Liver (tissue), 9 donors: Measurements from ENCODE around the gene MYO15A. TPM values are rescaled to one million over a fixed set of nuclear protein-coding genes. Genes with fewer than 3 reads are reported as not detected.
A peak's percentile ranks its signal among the peaks of the same experiment; 100 is the strongest.

Source experiments
- DNase-seq: peaks from one replicate; pipeline ENCODE4 v3.0.0-alpha.2; 2017; ENCODE audit warnings: low spot score
- H3K27ac ChIP-seq, 2 donors: one replicate each; pipeline ENCODE4 v1.7.0; 2013; ENCODE audit warnings: inconsistent platforms in 2 of 2, low read length in 2 of 2, control low read depth in 1 of 2, low read depth in 1 of 2, mild to moderate bottlenecking in 1 of 2
- H3K27me3 ChIP-seq, 4 donors: one replicate each; pipeline versions ENCODE4 v1.6.1 to v1.7.0; 2013; ENCODE audit warnings: low read length in 3 of 4, inconsistent platforms in 1 of 4, mild to moderate bottlenecking in 1 of 4, moderate library complexity in 1 of 4; ENCODE audit not compliant: control insufficient read depth in 4 of 4, insufficient read depth in 4 of 4
- H3K36me3 ChIP-seq, 4 donors: one replicate each; pipeline versions ENCODE4 v1.6.1 to v1.7.0; 2013; ENCODE audit warnings: low read length in 3 of 4, mild to moderate bottlenecking in 3 of 4, low read depth in 1 of 4, moderate library complexity in 1 of 4; ENCODE audit not compliant: control insufficient read depth in 4 of 4, insufficient read depth in 3 of 4
- H3K4me1 ChIP-seq, 4 donors: one replicate each; pipeline versions ENCODE4 v1.6.1 to v1.7.0; 2013; ENCODE audit warnings: low read length in 3 of 4, mild to moderate bottlenecking in 3 of 4, moderate library complexity in 1 of 4; ENCODE audit not compliant: control insufficient read depth in 4 of 4, insufficient read depth in 4 of 4
- H3K4me3 ChIP-seq, 3 donors: one replicate each; pipeline versions ENCODE4 v1.6.1 to v1.7.0; 2013; ENCODE audit warnings: low read length in 3 of 3, control low read depth in 1 of 3, low read depth in 1 of 3, mild to moderate bottlenecking in 1 of 3
- H3K9ac ChIP-seq, 2 donors: one replicate each; pipeline ENCODE4 v1.7.0; 2013; ENCODE audit warnings: low read length in 2 of 2, mild to moderate bottlenecking in 2 of 2, moderate library complexity in 2 of 2, control low read depth in 1 of 2, low read depth in 1 of 2
- H3K9me3 ChIP-seq, 4 donors: one replicate each; pipeline versions ENCODE4 v1.6.1 to v1.7.0; 2013; ENCODE audit warnings: low read length in 3 of 4; ENCODE audit not compliant: control insufficient read depth in 4 of 4
- EGR1 ChIP-seq, 2 donors: IDR thresholded peaks; 2 replicates each; pipeline ENCODE4 v1.6.1; 2016 to 2018; ENCODE audit warnings: antibody characterized with exemption in 2 of 2, low read depth in 2 of 2
- FOXA1 ChIP-seq: IDR thresholded peaks from 2 replicates; pipeline ENCODE4 v1.6.1; 2016; ENCODE audit warnings: antibody characterized with exemption
- FOXA2 ChIP-seq: IDR thresholded peaks from 2 replicates; pipeline ENCODE4 v1.6.1; 2016; ENCODE audit warnings: antibody characterized with exemption
- GABPA ChIP-seq, 2 donors: IDR thresholded peaks in 1 of 2; conservative IDR thresholded peaks in 1 of 2; 2 replicates each; pipeline ENCODE4 v1.6.1; 2016; ENCODE audit warnings: antibody characterized with exemption in 2 of 2, mild to moderate bottlenecking in 1 of 2, moderate library complexity in 1 of 2
- HNF4A ChIP-seq, 2 donors: conservative IDR thresholded peaks; 2 replicates each; pipeline ENCODE4 v1.6.1; 2016; ENCODE audit warnings: antibody characterized with exemption in 2 of 2, mild to moderate bottlenecking in 2 of 2
- HNF4G ChIP-seq: IDR thresholded peaks from 2 replicates; pipeline ENCODE4 v1.6.1; 2016; ENCODE audit warnings: antibody characterized with exemption
- JUND ChIP-seq, 2 donors: IDR thresholded peaks; 2 replicates each; pipeline ENCODE4 v1.6.1; 2016; ENCODE audit warnings: antibody characterized with exemption in 2 of 2
- NR2F2 ChIP-seq: IDR thresholded peaks from 2 replicates; pipeline ENCODE4 v1.6.1; 2016; ENCODE audit warnings: antibody characterized with exemption
- RAD21 ChIP-seq, 2 donors: IDR thresholded peaks; 2 replicates each; pipeline ENCODE4 v1.6.1; 2016; ENCODE audit warnings: antibody characterized with exemption in 2 of 2, mild to moderate bottlenecking in 2 of 2
- RXRA ChIP-seq, 2 donors: IDR thresholded peaks; 2 replicates each; pipeline ENCODE4 v1.6.1; 2017 to 2018; ENCODE audit warnings: antibody characterized with exemption in 2 of 2, mild to moderate bottlenecking in 1 of 2
- SP1 ChIP-seq: IDR thresholded peaks from 2 replicates; pipeline ENCODE4 v1.6.1; 2018; ENCODE audit warnings: antibody characterized with exemption, mild to moderate bottlenecking
- TAF1 ChIP-seq: conservative IDR thresholded peaks from 2 replicates; pipeline ENCODE4 v1.6.1; 2016; ENCODE audit warnings: antibody characterized with exemption, mild to moderate bottlenecking
- YY1 ChIP-seq: IDR thresholded peaks from 2 replicates; pipeline ENCODE4 v1.6.1; 2016; ENCODE audit warnings: antibody characterized with exemption, mild to moderate bottlenecking
- WGBS: extraction: QIAGEN DNeasy Blood & Tissue Kit; methylation state at CpG from one replicate; pipeline ENCODE4 v1.1.7; 2013; 5-methylcytosine and 5-hydroxymethylcytosine counted together
- polyA plus RNA-seq, 2 donors: library from polyadenylated mRNA; stranded (reverse) in 1 of 2; unstranded in 1 of 2; fragments of 200-250 nt in 1 of 2; fragments of >200 nt in 1 of 2; fragmentation: Nextera tagmentation in 1 of 2; extraction: Ambion mirVana in 1 of 2; gene quantifications; one replicate each; pipeline versions ENCODE4 v1.2.1 to v1.2.3, GENCODE V29; 2013 to 2015
- total RNA-seq, 2 donors: library from RNA; depleted of rRNA; stranded (reverse); fragments of >200 nt; gene quantifications; one replicate each; pipeline ENCODE4 v1.2.3, GENCODE V29; 2014
- TF ChIP-seq, protein P1 (sequence below): IDR thresholded peaks from 2 replicates; pipeline ENCODE4 v1.6.1; 2016; ENCODE audit warnings: antibody characterized with exemption
- TF ChIP-seq, protein P2 (sequence below): IDR thresholded peaks from 2 replicates; pipeline ENCODE4 v1.6.1; 2016; ENCODE audit warnings: antibody characterized with exemption, mild to moderate bottlenecking
- TF ChIP-seq, protein P3 (sequence below): fragments of 150-350 bp; IDR thresholded peaks from 2 replicates; pipeline ENCODE4 v1.5.1; 2017; ENCODE audit warnings: improper control_type of control experiment, low read depth, low read length; ENCODE audit not compliant: missing input control
- TF ChIP-seq, protein P4 (sequence below): IDR thresholded peaks from 2 replicates; pipeline ENCODE4 v1.6.1; 2016; ENCODE audit warnings: antibody characterized with exemption
- TF ChIP-seq, protein P5 (sequence below): IDR thresholded peaks from 2 replicates; pipeline ENCODE4 v1.6.1; 2016; ENCODE audit warnings: antibody characterized with exemption
- donor health status: healthy.
- donor health status: healthy.
- donor health status: healthy.
- donor health status: healthy.
- donor health status: healthy.

MYO15A gene
- total and polyA plus RNA-seq, 4 donors, result 0.15 to 2.9 (median 0.97) TPM

DNA sequence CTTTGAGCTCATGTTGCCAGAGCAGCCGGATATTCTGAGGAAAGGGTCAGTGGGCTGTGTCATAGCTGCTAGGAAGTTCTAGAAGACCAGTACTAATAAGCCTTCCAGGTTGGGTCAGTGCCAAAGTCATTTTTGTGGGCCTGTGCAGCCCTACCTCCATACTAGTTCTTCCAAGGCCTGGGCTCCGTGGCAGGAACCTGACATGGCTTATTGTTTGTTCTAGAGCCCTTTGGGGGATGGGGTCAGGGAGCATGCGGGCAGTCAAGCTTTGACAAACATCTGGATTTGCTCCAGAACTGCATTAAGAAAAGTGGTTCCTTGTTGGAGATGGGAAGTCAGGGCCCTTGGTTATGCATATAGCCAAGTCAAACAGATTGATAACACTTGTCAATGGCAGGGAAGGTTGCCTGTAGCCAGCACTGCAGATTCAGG is 82.7 kb downstream of the MYO15A start:
- 17% methylated on average over 3 of the region's 3 CpGs for WGBS
- H3K9me3 ChIP-seq, result no peaks in the 10 kb centered on the region
- no peak overlapping the region for H3K4me3 ChIP-seq
- no peak for TF ChIP-seq YY1
- peak; percentile 4 to 73 for TF ChIP-seq HNF4A (conservative IDR thresholded peaks at IDR 0.05)
- TF ChIP-seq TAF1, result no peak
- TF ChIP-seq FOXA1, result no peak
- TF ChIP-seq RAD21 (IDR thresholded peaks at IDR 0.05), result no peak
- TF ChIP-seq EGR1 (IDR thresholded peaks at IDR 0.05; ENCODE audit: low read depth in 2 of 2), result no peak
- TF ChIP-seq, protein P1, sequence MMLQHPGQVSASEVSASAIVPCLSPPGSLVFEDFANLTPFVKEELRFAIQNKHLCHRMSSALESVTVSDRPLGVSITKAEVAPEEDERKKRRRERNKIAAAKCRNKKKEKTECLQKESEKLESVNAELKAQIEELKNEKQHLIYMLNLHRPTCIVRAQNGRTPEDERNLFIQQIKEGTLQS, result no peak
- TF ChIP-seq, protein P2, sequence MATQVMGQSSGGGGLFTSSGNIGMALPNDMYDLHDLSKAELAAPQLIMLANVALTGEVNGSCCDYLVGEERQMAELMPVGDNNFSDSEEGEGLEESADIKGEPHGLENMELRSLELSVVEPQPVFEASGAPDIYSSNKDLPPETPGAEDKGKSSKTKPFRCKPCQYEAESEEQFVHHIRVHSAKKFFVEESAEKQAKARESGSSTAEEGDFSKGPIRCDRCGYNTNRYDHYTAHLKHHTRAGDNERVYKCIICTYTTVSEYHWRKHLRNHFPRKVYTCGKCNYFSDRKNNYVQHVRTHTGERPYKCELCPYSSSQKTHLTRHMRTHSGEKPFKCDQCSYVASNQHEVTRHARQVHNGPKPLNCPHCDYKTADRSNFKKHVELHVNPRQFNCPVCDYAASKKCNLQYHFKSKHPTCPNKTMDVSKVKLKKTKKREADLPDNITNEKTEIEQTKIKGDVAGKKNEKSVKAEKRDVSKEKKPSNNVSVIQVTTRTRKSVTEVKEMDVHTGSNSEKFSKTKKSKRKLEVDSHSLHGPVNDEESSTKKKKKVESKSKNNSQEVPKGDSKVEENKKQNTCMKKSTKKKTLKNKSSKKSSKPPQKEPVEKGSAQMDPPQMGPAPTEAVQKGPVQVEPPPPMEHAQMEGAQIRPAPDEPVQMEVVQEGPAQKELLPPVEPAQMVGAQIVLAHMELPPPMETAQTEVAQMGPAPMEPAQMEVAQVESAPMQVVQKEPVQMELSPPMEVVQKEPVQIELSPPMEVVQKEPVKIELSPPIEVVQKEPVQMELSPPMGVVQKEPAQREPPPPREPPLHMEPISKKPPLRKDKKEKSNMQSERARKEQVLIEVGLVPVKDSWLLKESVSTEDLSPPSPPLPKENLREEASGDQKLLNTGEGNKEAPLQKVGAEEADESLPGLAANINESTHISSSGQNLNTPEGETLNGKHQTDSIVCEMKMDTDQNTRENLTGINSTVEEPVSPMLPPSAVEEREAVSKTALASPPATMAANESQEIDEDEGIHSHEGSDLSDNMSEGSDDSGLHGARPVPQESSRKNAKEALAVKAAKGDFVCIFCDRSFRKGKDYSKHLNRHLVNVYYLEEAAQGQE, result no peak
- TF ChIP-seq, protein P3, sequence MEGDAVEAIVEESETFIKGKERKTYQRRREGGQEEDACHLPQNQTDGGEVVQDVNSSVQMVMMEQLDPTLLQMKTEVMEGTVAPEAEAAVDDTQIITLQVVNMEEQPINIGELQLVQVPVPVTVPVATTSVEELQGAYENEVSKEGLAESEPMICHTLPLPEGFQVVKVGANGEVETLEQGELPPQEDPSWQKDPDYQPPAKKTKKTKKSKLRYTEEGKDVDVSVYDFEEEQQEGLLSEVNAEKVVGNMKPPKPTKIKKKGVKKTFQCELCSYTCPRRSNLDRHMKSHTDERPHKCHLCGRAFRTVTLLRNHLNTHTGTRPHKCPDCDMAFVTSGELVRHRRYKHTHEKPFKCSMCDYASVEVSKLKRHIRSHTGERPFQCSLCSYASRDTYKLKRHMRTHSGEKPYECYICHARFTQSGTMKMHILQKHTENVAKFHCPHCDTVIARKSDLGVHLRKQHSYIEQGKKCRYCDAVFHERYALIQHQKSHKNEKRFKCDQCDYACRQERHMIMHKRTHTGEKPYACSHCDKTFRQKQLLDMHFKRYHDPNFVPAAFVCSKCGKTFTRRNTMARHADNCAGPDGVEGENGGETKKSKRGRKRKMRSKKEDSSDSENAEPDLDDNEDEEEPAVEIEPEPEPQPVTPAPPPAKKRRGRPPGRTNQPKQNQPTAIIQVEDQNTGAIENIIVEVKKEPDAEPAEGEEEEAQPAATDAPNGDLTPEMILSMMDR, result no peak
- TF ChIP-seq, protein P4, sequence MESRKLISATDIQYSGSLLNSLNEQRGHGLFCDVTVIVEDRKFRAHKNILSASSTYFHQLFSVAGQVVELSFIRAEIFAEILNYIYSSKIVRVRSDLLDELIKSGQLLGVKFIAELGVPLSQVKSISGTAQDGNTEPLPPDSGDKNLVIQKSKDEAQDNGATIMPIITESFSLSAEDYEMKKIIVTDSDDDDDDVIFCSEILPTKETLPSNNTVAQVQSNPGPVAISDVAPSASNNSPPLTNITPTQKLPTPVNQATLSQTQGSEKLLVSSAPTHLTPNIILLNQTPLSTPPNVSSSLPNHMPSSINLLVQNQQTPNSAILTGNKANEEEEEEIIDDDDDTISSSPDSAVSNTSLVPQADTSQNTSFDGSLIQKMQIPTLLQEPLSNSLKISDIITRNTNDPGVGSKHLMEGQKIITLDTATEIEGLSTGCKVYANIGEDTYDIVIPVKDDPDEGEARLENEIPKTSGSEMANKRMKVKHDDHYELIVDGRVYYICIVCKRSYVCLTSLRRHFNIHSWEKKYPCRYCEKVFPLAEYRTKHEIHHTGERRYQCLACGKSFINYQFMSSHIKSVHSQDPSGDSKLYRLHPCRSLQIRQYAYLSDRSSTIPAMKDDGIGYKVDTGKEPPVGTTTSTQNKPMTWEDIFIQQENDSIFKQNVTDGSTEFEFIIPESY, result no peak
- TF ChIP-seq SP1, result no peak
- TF ChIP-seq NR2F2, result peak; percentile 63
- peak; percentile 12 to 20 for TF ChIP-seq RXRA (IDR thresholded peaks at IDR 0.05)
- TF ChIP-seq FOXA2, result no peak
- no peak for TF ChIP-seq JUND (IDR thresholded peaks at IDR 0.05)
- TF ChIP-seq, protein P5, sequence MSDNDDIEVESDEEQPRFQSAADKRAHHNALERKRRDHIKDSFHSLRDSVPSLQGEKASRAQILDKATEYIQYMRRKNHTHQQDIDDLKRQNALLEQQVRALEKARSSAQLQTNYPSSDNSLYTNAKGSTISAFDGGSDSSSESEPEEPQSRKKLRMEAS, result no peak
- TF ChIP-seq HNF4G, result peak; percentile 39
- no peak for TF ChIP-seq GABPA (IDR thresholded peaks at IDR 0.05 in 1 of 2, conservative IDR thresholded peaks at IDR 0.05 in 1 of 2)
- no peaks in the 10 kb centered on the region for H3K27me3 ChIP-seq
- DNase-seq, result peak; percentile 44
- peak overlapping the region; percentile 59 to 77 for H3K27ac ChIP-seq
- H3K9ac ChIP-seq, result no peak overlapping the region
- H3K36me3 ChIP-seq, result peaks cover 0 to 20% (median 16%) of the 10 kb centered on the region in 4 donors
- peaks cover 31 to 57% (median 49%) of the 10 kb centered on the region in 4 donors for H3K4me1 ChIP-seq
